ENCODE measurements around the gene P3H2. TPM values are rescaled to one million over a fixed set of nuclear protein-coding genes. Genes with fewer than 3 reads are reported as not detected.
"Not testable (repeated sequence)": the region's sequence is repeated elsewhere in the genome, so short reads cannot be mapped to it uniquely, and the experiment has no call there.

The P3H2 gene, protein sequence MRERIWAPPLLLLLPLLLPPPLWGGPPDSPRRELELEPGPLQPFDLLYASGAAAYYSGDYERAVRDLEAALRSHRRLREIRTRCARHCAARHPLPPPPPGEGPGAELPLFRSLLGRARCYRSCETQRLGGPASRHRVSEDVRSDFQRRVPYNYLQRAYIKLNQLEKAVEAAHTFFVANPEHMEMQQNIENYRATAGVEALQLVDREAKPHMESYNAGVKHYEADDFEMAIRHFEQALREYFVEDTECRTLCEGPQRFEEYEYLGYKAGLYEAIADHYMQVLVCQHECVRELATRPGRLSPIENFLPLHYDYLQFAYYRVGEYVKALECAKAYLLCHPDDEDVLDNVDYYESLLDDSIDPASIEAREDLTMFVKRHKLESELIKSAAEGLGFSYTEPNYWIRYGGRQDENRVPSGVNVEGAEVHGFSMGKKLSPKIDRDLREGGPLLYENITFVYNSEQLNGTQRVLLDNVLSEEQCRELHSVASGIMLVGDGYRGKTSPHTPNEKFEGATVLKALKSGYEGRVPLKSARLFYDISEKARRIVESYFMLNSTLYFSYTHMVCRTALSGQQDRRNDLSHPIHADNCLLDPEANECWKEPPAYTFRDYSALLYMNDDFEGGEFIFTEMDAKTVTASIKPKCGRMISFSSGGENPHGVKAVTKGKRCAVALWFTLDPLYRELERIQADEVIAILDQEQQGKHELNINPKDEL
- 10 to 100 TPM in 2 of 4 donors, 1 to 10 TPM in 2; 3.4 to 11.7 (median 7.4) TPM for total RNA-seq

DNA sequence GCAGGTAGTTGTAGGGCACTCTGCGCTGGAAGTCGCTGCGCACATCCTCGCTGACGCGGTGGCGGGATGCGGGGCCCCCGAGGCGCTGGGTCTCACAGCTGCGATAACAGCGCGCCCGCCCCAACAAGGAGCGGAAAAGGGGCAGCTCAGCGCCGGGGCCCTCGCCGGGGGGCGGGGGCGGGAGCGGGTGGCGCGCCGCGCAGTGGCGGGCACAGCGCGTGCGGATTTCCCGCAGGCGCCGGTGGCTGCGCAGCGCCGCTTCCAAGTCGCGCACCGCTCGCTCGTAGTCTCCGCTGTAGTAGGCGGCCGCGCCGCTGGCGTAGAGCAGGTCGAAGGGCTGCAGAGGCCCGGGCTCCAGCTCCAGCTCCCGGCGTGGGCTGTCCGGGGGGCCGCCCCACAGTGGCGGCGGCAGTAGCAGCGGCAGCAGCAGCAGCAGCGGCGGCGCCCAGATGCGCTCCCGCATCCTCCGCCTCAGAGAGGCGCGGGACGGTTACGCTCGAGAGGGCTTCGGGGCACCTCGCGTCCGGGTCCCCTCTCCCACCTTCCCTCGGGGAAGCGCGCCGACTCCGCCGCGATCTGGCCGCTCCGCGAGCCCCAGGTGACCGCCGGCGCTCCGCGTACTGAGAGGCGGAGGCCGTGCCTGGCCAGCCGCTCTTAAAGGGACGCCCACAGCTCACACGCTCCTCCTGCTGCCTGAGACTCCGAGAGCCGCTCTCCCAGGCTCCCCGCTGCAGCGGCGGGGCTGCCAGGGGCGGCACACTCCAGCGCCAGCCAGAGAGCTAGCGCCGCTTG lies at the start of gene P3H2:
Gene P3H2, minus strand, starts transcription at position 629 of the 792 bp plus-strand sequence. Its CDS starts 166 bp downstream, at position 463.
- DNase-seq (ENCODE audit: low spot score) (no peak), ATAC-seq (ENCODE audit: low FRiP score) (peak; percentile 99)
- TF ChIP-seq, protein P1, sequence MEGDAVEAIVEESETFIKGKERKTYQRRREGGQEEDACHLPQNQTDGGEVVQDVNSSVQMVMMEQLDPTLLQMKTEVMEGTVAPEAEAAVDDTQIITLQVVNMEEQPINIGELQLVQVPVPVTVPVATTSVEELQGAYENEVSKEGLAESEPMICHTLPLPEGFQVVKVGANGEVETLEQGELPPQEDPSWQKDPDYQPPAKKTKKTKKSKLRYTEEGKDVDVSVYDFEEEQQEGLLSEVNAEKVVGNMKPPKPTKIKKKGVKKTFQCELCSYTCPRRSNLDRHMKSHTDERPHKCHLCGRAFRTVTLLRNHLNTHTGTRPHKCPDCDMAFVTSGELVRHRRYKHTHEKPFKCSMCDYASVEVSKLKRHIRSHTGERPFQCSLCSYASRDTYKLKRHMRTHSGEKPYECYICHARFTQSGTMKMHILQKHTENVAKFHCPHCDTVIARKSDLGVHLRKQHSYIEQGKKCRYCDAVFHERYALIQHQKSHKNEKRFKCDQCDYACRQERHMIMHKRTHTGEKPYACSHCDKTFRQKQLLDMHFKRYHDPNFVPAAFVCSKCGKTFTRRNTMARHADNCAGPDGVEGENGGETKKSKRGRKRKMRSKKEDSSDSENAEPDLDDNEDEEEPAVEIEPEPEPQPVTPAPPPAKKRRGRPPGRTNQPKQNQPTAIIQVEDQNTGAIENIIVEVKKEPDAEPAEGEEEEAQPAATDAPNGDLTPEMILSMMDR (IDR thresholded peaks at IDR 0.05): no peak

DNA sequence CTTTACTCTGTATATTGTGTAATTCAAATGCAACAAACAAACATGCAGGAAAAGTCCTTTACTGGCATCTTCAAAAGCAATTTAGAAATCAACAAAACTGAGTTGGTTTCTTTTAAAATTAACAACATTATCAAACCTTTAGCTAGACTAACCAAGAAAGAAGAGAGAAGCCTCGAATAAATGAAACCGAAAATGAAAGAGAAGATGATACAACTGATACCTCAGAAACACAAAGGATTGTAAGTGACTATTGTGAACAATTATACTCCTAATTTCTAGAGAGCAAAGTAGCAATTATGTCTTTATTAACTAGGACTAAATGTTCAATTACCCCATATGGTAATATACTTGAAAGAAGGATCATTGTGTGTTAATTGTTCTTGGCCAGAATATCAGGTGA lies 49.2 kb upstream of the P3H2 start:
- TF ChIP-seq, protein P1 (IDR thresholded peaks at IDR 0.05): no peak
- DNase-seq (ENCODE audit: low spot score): no peak
- no peak for ATAC-seq (ENCODE audit: low FRiP score)

DNA sequence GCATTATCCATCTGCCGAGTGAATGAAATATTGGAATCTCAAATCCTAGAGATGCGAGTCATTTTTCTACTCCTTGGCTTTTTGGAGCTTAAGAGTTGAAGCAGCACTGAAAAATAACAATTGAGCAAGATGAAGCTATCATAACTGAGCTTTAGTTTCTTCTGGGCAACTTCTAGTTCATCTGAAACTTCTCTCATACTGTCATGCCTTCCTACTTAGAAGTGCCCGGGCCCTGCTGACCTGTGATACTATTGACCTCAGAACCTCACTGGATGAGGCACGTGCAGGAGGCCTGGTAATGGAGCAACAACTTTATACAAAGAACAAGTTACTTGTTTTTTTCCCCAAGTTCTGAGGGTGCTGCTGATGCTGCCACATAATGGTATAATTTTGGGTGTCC lies 48.5 kb upstream of the P3H2 start:
- no peak for DNase-seq (ENCODE audit: low spot score)
- ATAC-seq (ENCODE audit: low FRiP score): no peak
- TF ChIP-seq, protein P1 (IDR thresholded peaks at IDR 0.05): no peak

DNA sequence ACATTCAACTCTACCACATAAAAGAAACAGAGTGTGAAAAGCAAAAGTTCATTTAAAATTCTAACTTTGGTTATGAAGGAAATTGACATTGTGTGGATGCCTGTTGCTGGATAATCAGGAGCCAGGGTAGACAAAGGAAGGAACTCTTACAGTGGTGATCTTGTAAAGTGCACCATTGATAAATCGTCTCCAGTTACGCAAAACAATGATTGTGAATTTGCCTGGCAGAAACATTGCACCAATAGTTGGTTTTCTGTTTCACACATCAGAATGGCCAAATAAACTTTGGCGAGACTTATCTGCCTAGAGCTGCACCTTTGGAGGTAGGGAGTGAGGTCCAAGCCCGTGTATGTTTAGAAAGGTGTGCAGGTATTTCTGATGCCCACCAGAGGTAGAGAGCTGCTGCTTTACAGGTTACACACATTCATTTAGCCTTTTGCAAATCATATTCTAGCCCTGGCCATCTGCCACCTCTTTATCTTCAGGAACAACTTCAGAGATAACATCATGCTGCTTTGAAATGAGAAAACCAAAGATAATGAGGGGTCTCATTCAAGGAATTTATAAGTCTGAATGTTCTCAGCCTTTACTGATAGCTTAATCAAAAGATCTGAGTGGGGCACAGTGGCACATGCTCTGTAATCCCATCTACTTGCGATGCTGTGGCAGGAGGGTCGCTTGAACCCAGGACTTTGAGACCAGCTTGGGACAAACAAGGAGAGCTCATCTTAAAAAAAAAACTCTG lies 47.4 kb upstream of the P3H2 start:
- TF ChIP-seq, protein P1 (IDR thresholded peaks at IDR 0.05): no peak
- DNase-seq (ENCODE audit: low spot score) (no peak), ATAC-seq (ENCODE audit: low FRiP score) (no peak)

DNA sequence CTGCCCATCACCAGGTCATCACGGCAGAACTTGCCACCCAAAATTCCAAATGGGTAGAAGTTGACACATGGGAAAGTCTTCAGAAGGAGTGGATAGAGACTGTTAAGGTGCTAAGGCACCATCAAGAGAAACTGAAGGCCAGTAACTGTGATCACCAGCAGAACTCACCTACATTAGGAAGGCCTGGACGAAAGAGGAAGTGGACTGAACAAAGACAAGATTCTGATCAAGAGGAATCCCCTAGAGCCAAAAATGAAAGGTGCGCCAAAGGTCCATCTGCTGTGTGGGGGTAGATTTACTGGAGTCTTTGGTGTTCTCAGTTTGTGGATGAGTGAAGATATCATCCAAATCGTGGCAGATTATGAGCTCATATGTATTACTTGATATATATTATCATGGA lies 46.3 kb upstream of the P3H2 start:
- ATAC-seq (ENCODE audit: low FRiP score): no peak

DNA sequence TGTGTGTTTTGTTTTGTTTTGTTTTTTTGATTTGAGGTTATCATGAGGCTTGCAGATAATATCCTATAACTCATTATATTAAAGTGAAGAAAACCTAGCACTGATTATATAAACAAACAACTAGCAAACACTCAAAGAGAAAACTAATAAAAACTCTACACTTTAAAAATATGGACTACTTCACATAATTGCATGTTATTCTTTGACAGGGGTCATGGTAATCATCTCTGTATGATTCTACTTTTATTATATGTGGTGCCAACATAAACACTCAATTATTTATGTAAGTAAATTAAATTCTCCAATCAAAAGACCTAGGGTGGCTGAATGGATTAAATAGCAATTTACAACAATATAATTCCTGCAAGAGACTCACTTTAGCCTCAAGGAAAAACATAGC lies 44.6 kb upstream of the P3H2 start:
- DNase-seq (ENCODE audit: low spot score) (no peak), ATAC-seq (ENCODE audit: low FRiP score) (no peak)

More for the DNA sequence above, 46.3 kb upstream of the P3H2 start:
- TF ChIP-seq, protein P1 (IDR thresholded peaks at IDR 0.05): no peak
- DNase-seq (ENCODE audit: low spot score): no peak

DNA sequence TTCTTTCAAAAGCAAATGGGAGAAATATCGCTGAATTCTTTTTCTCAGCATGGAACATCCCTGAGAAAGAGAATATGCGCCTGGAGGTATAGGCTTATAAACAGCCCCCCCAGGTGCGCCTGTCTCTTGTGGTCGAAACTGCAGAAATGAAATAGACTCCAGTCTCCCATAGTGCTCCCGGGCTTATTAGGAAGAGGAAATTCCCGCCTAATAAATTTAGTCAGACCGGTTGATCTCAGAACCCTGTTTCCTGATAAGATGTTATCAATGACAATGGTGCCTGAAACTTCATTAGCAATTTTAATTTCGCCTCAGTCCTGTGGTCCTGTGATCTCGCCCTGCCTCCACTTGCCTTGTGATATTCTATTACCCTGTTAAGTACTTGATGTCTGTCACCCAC lies 41.3 kb upstream of the P3H2 start:
- DNase-seq (ENCODE audit: low spot score); ATAC-seq (ENCODE audit: low FRiP score): not testable (repeated sequence)

More for the DNA sequence above, 44.6 kb upstream of the P3H2 start:
- TF ChIP-seq, protein P1 (IDR thresholded peaks at IDR 0.05): no peak

Data from omental fat pad (tissue), 4 donors.